Head of caudate nucleus (tissue), 42 donors: ENCODE data around the gene MADCAM1.
"Not testable (repeated sequence)": the region's sequence is repeated elsewhere in the genome, so short reads cannot be mapped to it uniquely, and the experiment has no call there.

Source experiments
- DNase-seq, 42 donors: peaks; one replicate each; pipeline versions ENCODE4 v3.0.0 to v3.0.0-alpha.2; 2020 to 2021; ENCODE audit warnings: mixed read lengths in 7 of 42
- intact Hi-C: fragments of 100-400 bp; cut with DNase I; formaldehyde crosslinking; loops from one replicate; pipeline ENCODE4 v1.15.0; 2022

The MADCAM1 gene

DNA sequence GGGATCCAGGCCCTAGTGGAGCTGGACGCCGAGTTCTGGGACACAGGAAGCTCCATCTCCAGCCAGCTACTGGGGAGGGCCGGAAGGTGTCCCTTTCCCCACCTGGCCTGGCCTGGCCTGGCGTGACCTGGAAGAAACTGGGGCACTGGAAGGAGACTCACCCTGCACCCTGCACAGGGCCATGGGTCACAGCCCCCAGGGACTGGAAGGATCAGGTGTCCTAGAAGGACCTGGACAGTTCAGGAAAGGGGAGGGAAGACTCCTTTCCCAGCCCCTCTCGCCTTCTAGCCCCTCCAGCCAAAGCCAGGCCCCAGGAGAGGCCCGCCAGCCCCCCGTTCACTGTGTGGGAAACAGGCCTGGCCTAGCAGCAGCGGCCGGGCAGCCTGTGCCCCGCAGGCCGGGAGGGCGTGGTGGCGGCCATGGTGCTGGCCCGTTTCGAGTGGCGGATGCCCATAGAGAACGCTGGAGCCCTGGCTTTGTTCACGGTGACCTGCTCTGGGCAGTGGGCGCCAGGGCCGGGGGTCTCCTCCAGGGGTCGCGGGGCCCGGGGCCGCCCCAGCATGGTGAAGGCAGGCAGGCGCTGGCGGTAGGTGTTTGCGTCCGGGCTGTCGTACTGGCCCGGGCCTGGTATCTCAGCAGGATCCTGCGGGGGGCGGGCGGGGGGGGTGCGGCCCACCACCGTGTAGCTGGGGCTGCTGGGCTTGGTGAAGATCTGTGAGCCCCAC, 32.6 kb upstream of the MADCAM1 start:
- no peak for DNase-seq

DNA sequence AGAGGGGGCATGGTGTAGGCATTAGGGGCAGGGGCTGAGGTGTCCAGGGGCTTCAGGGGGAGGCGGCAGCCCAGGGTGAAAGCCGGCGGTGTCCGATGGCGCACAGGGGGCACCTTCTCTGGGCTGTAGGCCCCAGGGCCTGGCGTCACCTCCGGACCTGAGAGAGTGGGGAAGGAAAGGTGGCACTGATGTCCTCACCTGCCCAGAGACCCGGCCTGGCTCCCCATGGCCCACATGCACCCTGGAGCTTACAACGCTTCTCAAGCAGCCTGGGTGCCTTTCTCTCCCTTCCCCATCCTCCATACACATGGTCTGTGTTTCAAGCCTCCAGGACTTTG, 32.1 kb upstream of the MADCAM1 start:
- no peak for DNase-seq
- intact Hi-C loops = no loop called here

More for the DNA sequence above, 32.6 kb upstream of the MADCAM1 start:
- intact Hi-C loops = no loop called here

GRCh38 chr19:465056-465816, 31.1 kb upstream of the MADCAM1 start:
- no peak for DNase-seq
- intact Hi-C loops = no loop called here

DNA sequence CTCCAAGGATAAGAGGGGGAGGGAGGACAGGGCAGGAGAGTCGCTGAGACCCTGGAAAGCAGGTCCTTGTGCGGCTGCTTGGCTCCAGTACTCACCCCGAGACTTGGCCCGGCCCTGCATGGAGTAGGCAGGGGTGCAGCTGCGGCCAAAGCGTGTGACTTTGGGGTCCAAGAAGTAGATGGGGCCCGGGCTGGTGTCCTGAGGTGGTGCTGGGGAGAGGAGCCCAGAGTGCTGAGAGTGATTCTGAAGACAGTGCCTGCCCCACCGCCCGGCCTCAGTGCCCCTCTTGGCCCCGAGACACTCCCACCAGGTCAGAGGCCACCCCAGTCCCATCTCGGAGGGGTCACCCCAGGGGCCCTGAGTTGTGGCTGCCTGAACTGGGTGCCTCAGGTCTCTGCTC, 28.7 kb upstream of the MADCAM1 start:
- intact Hi-C loops = no loop called here
- no peak for DNase-seq

- intact Hi-C loops = no loop called here
- no peak for DNase-seq
Measured at GRCh38 chr19:468587-469256, 27.6 kb upstream of the MADCAM1 start.

DNA sequence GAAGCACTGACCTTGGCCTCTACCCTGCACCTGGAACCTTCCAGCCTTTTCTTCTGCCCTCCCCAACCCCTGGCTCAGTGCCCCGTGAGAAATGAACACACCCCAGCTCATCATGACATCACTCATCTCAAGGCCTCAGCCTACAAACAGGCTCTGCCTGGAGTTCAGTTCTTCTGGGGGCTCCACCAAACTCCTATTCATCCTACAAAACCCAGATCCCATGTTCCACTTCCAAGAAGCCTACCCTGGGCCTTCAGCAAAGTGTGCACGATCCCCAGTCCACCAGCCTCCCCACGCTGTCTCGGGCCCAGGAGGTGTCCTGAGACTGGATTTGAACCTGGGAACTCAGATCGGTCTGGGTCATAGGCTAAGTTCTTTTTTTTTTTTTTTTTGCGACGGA, 26.5 kb upstream of the MADCAM1 start:
- intact Hi-C loops = no loop called here
- DNase-seq = no peak

- intact Hi-C loops = no loop called here
- no peak for DNase-seq
Measured at GRCh38 chr19:470701-471100, 25.6 kb upstream of the MADCAM1 start.

- DNase-seq = no peak
- intact Hi-C loops = no loop called here
Measured at GRCh38 chr19:472005-472858, 24.1 kb upstream of the MADCAM1 start.

DNA sequence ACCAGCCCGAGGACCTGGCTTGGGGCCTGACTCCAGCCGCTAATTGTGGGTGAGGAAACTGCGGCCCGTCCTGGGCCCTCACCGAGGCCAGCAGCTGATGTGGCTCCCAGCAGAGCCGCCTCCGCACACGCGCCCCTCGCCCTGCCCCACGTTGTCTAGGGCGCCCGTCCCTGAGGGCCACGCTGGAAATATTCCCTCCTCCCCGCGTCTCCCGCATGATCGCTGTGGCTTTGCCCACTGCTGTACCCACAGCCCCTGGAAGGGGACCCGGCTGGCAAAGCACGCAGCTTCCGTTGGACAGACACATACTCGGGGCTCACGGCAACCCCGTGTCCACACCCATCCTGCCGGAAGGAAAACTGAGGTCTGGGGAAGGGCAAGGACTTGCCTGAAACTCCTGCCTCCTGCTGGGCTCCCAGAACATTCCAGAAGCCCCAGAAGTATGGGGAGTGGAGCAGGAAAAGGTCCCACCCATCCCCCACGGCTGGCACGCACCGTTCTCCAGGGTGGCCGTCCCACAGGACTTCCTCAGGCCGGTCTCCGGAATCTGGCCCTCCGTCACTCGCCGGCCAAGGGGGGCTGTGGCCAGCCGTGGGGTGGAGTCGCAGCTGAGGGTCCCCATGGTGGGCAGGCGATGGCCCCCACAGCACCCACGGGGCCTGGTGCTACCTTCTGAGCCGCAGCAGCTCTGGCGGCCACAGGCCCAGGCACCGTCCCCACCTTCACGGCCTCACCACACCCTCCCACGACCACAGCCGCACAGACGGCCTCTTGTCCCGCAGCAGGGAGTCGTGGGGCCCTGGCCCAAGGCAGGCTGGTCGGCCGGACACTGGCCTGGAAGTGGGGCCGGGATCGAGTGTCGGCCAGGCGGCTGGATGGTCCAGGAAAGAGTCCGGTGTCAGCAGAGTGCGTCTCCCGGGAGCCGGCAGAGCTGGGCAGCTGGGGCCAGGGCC, 21.9 kb upstream of the MADCAM1 start:
- intact Hi-C loops = no loop called here
- no peak for DNase-seq

GRCh38 chr19:475360-475759, 20.9 kb upstream of the MADCAM1 start:
- no peak for DNase-seq
- intact Hi-C loops = no loop called here

- intact Hi-C loops = no loop called here
- DNase-seq = peak in 19 of 42 donors; percentile 16 to 74 (median 45)
Measured at GRCh38 chr19:478236-478903, 17.9 kb upstream of the MADCAM1 start.

GRCh38 chr19:478976-479375, 17.3 kb upstream of the MADCAM1 start:
- DNase-seq = peak in 1 of 42 donors; percentile 23
- intact Hi-C loops = no loop called here

GRCh38 chr19:480016-480855, 16.1 kb upstream of the MADCAM1 start:
- DNase-seq = peak; percentile 60 to 91 (median 81)
- intact Hi-C loops = loop anchor here (10.0 kb wide), 1 partner anchor 95 kb away; no protein-coding TSS in a partner anchor

DNA sequence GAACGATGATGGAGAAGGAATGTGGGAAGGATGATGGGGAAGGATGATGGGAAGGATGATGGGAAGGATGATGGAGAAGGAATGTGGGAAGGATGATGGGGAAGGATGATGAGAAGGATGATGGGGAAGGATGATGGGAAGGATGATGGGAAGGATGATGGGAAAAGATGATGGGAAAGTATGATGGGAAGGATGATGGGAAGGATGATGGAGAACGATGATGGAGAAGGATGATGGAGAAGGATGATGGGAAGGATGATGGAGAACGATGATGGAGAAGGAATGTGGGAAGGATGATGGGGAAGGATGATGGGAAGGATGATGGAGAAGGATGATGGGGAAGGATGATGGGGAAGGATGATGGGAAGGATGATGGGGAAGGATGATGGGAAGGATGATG, 15.2 kb upstream of the MADCAM1 start:
- DNase-seq = not testable (repeated sequence)
- intact Hi-C loops = loop anchor here (10.0 kb wide), 1 partner anchor 96 kb away; no protein-coding TSS in a partner anchor

DNA sequence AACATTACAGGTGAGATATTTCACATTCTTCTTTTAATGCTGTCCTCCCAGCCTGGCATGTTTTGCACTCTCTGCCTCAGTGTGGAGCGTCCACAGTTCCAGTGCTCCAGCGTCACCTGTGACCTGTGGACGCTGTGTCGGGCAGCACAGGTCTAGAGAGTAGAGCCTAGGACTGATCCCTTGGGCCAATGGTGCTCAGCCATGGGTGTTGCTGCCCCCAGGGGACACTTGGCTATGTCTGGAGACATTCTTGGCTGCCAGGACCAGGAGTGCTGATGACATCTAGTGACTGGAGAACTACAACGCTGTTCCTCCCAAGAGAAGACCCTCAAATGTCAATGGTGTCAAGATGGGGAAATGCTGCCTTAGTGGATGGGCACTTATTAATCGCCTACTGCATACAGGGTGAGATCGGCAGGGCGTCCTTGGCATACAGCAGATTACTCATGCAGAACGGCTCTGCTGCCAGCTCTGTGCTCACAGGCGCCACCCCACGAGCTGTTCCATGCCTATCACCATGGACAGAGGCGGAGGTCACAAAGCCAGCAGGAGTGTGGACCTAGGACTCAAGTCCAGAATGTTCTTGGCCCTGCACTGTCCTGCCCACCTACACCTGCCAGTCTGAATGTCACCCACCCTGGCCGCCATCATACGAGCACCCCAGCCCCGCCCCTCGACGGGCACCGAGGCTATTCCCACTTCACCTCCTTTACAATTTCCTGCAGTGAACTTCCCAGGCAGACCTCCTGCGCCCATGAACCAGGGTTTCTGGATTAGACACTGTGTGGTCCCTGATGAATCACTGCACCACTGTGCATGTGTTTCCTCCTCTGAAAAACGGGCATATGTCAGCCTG, 13.9 kb upstream of the MADCAM1 start:
- intact Hi-C loops = loop anchor here (10.0 kb wide), 1 partner anchor 98 kb away; no protein-coding TSS in a partner anchor
- DNase-seq = no peak
